A673 (cell line): Measurements from ENCODE around the gene NR1H4. TPM values are rescaled to one million over a fixed set of nuclear protein-coding genes. Genes with fewer than 3 reads are reported as not detected.

Experiments used
- BruUV-seq: library from RNA; stranded (reverse); fragments of 400-500 nt; replicated peaks from 2 replicates; lab custom pipeline; 2021; lab: Mats Ljungman, UMichigan
- CTCF ChIA-PET: fragments of 300-600 bp; sonication (Branson Sonifier 250); formaldehyde crosslinking; loops from one replicate; lab custom pipeline; 2022; ENCODE audit warnings: antibody characterized with exemption; lab: Charles Lee
- POLR2A ChIA-PET: fragments of 300-600 bp; sonication (Branson Sonifier 250); formaldehyde crosslinking; loops from one replicate; lab custom pipeline; 2022; ENCODE audit warnings: antibody characterized with exemption; ENCODE audit not compliant: low non-redundant PET; lab: Charles Lee
- DNase-seq: peaks from one replicate; pipeline ENCODE4 v3.0.0-alpha.2; 2015; ENCODE audit warnings: low spot score
- H3K27ac ChIP-seq: fragments of 200-600 bp; sonication (generic); 2 replicates; pipeline ENCODE4 v1.5.1; 2016; ENCODE audit warnings: mixed run types, low read depth, mild to moderate bottlenecking, mixed read lengths, antibody characterized with exemption, low read length; ENCODE audit not compliant: poor library complexity, severe bottlenecking
- H3K27me3 ChIP-seq: fragments of 200-600 bp; sonication (generic); replicated peaks from 2 replicates; pipeline ENCODE4 v1.6.1; 2017; ENCODE audit warnings: mixed run types, low read depth, mild to moderate bottlenecking, mixed read lengths, antibody characterized with exemption, low read length; ENCODE audit not compliant: insufficient read depth, poor library complexity
- H3K36me3 ChIP-seq: fragments of 200-600 bp; sonication (generic); 2 replicates; pipeline ENCODE4 v1.6.1; 2016; ENCODE audit warnings: mixed run types, mild to moderate bottlenecking, mixed read lengths, antibody characterized with exemption, low read length; ENCODE audit not compliant: insufficient read depth, poor library complexity, severe bottlenecking
- H3K4me1 ChIP-seq: fragments of 200-600 bp; sonication (generic); 2 replicates; pipeline ENCODE4 v1.6.1; 2017; ENCODE audit warnings: mixed run types, mild to moderate bottlenecking, mixed read lengths, antibody characterized with exemption, low read length; ENCODE audit not compliant: insufficient read depth, poor library complexity, severe bottlenecking
- H3K4me3 ChIP-seq: fragments of 200-600 bp; sonication (generic); 2 replicates; pipeline ENCODE4 v1.5.1; 2016; ENCODE audit warnings: low read depth, mixed run types, mild to moderate bottlenecking, mixed read lengths, low read length; ENCODE audit not compliant: poor library complexity, severe bottlenecking
- H3K9me3 ChIP-seq: fragments of 200-600 bp; sonication (generic); 2 replicates; pipeline ENCODE4 v1.6.1; 2016; ENCODE audit warnings: mixed run types, low read depth, mild to moderate bottlenecking, mixed read lengths, antibody characterized with exemption, low read length; ENCODE audit not compliant: poor library complexity, severe bottlenecking
- CTCF ChIP-seq: fragments of 300-800, 200-600 bp; sonication (generic); conservative IDR thresholded peaks from 2 replicates; pipeline ENCODE4 v1.5.1; 2017; ENCODE audit warnings: low read depth, mild to moderate bottlenecking, antibody characterized with exemption, low read length, moderate library complexity, mixed read lengths
- EZH2 ChIP-seq: fragments of 200-600 bp; sonication (generic); IDR thresholded peaks from 2 replicates; pipeline ENCODE4 v1.6.1; 2017; ENCODE audit warnings: borderline replicate concordance, low read depth, mild to moderate bottlenecking, mixed read lengths, antibody characterized with exemption, low read length; ENCODE audit not compliant: poor library complexity, severe bottlenecking
- intact Hi-C: fragments of 100-400 bp; cut with micrococcal nuclease; formaldehyde crosslinking; loops from one replicate; pipeline ENCODE4 v1.10.0; 2022; ENCODE audit not compliant: unreplicated experiment
- total RNA-seq: library from RNA; stranded (reverse); gene quantifications from 2 replicates; pipeline ENCODE4 v1.2.3, GENCODE V29; 2021

Gene NR1H4
- total RNA-seq, 1 experiment from 2014 or later = not detected

DNA sequence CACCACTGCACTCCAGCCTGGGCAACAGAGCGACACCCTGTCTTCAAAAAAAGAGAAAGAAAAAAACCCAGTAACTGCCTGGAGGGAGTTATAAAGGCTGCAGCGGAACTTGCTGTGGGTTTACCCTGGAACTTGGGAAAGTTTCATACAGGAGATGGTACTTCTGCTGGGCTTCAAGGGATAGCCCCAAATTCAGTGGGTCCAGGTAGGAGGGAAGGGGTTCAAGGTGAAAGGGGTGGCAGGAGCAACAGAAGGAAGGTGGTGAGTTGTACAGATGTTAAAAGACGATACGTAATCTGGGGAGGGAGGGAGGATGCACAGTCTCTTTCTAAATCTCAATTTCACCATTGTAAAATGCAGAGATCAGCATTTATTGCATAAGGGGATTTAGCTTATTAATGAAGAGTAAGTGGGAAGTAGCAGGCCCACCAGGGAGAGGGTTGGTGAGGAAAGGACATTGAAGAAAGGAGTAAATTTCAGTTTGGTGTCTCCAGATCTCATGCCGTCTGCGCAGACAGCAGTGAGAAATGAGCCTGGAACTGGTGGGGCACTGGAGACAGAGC is 91.3 kb downstream of the NR1H4 start:
- ChIA-PET POLR2A (no interaction called here), CTCF (no interaction called here)

GRCh38 chr12:100565987-100566545 is 92.4 kb downstream of the NR1H4 start:
- DNase-seq = no peak
- Histone ChIP-seq H3K27ac (no peak overlapping the region), H3K36me3 (no peaks in the 10 kb centered on the region), H3K4me3 (no peak overlapping the region), H3K4me1 (peaks cover 10% of the 10 kb centered on the region), H3K9me3 (no peaks in the 10 kb centered on the region), H3K27me3 (no peaks in the 10 kb centered on the region)
- intact Hi-C loops = no loop called here
- CTCF ChIA-PET = no interaction called here
- TF ChIP-seq EZH2 (no peak), CTCF (no peak)
- BruUV-seq = no TSS peak
- POLR2A ChIA-PET = no interaction called here

More for the DNA sequence above, 91.3 kb downstream of the NR1H4 start:
- BruUV-seq = no TSS peak
- no peaks in the 10 kb centered on the region for H3K27me3 ChIP-seq
- no peak overlapping the region for H3K4me3 ChIP-seq
- no peaks in the 10 kb centered on the region for H3K36me3 ChIP-seq
- intact Hi-C loops = no loop called here
- no peak overlapping the region for H3K27ac ChIP-seq
- no peak for DNase-seq
- peaks cover 10% of the 10 kb centered on the region for H3K4me1 ChIP-seq
- no peaks in the 10 kb centered on the region for H3K9me3 ChIP-seq
- TF ChIP-seq CTCF (no peak), EZH2 (no peak)

- no peak overlapping the region for H3K4me3 ChIP-seq
- BruUV-seq = no TSS peak
- TF ChIP-seq EZH2 (no peak), CTCF (no peak)
- ChIA-PET CTCF (no interaction called here), POLR2A (no interaction called here)
- no peak for DNase-seq
- peaks cover 10% of the 10 kb centered on the region for H3K4me1 ChIP-seq
- H3K27ac ChIP-seq = no peak overlapping the region
- no peaks in the 10 kb centered on the region for H3K36me3 ChIP-seq
- no peaks in the 10 kb centered on the region for H3K9me3 ChIP-seq
- no peaks in the 10 kb centered on the region for H3K27me3 ChIP-seq
- intact Hi-C loops = no loop called here
Measured at GRCh38 chr12:100566887-100567637, 93.4 kb downstream of the NR1H4 start.
